A549 treated with CORT108297 at 1 μM for 4 hours (cell line): ENCODE data around the gene GAD2. TPM values are rescaled to one million over a fixed set of nuclear protein-coding genes. Genes with fewer than 3 reads are reported as not detected.

ENCODE experiments used
- total RNA-seq: library from RNA; stranded (reverse); fragments of 200-300 nt; extraction: Qiagen RNA extraction; gene quantifications from 5 replicates; pipeline ENCODE4 v1.2.3, GENCODE V29; 2022

Gene GAD2
- not detected in 5 replicates for total RNA-seq

DNA sequence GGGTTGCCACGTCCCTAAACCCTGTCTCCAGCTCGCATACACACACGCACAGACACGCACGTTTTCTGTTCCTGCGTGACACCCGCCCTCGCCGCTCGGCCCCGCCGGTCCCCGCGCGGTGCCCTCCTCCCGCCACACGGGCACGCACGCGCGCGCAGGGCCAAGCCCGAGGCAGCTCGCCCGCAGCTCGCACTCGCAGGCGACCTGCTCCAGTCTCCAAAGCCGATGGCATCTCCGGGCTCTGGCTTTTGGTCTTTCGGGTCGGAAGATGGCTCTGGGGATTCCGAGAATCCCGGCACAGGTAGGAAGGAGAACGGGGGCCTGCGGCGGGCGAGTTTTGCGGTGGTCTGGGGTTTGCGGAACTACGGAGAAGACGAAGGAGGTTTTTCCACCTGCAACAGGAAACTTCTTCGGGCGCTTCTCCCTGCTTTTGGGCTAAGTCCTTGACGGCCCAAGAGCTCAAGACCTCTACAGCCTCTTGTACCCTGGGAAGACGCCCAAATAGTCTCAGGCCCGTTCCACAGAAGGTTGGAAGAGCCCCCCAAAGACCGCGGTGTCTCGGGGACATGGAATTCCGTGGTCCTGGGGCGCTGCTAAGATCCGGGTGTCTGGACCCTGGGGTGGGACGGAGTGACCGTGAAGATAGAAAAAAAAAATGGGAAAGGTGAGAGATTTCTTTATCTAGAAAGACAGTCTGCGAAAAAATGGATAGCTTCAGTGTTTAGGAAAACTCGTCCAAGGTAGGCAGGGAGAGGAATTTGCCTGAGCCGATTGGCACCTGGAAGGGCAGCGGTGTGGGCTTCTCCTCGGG, at the start of gene GAD2:
Gene GAD2, plus strand, starts transcription at position 190 of the 811 bp plus-strand sequence. Its CDS starts 36 bp downstream, at position 226.

Other genes starting within 250 kb of the GAD2 start
- 8.7 to 9.4 TPM (median 9.1 TPM) in 5 replicates for gene APBB1IP, start 221.6 kb downstream of the GAD2 start, total RNA-seq